OCI-LY7 (cell line): ENCODE measurements around the gene PTPRU. TPM values are rescaled to one million over a fixed set of nuclear protein-coding genes. Genes with fewer than 3 reads are reported as not detected.

Experiments
- BruUV-seq: library from RNA; stranded (reverse); fragments of 400-500 nt; replicated peaks from 2 replicates; lab custom pipeline; 2021; lab: Mats Ljungman, UMichigan
- CTCF ChIA-PET: fragments of 300-600 bp; sonication (Branson Sonifier 250); formaldehyde crosslinking; loops from one replicate; lab custom pipeline; 2022; ENCODE audit warnings: antibody characterized with exemption; ENCODE audit not compliant: unreplicated experiment; lab: Charles Lee
- POLR2A ChIA-PET: fragments of 300-600 bp; sonication (Branson Sonifier 250); formaldehyde crosslinking; loops from one replicate; lab custom pipeline; 2022; ENCODE audit warnings: antibody characterized with exemption; lab: Charles Lee
- DNase-seq: peaks from one replicate; pipeline ENCODE4 v3.0.0-alpha.2; 2015; ENCODE audit warnings: low spot score
- H2AFZ ChIP-seq: fragments of 200-600 bp; sonication (generic), shearing (Covaris generic); 2 replicates; pipeline ENCODE4 v1.6.1; 2014; ENCODE audit warnings: mild to moderate bottlenecking, antibody characterized with exemption, low read length, moderate library complexity
- H3K27ac ChIP-seq: fragments of 200-600 bp; sonication (generic); 2 replicates; pipeline ENCODE4 v1.5.1; 2014; ENCODE audit warnings: mixed run types, low read depth, mild to moderate bottlenecking, moderate library complexity, low read length, inconsistent platforms; ENCODE audit not compliant: poor library complexity, severe bottlenecking
- H3K36me3 ChIP-seq: fragments of 200-600 bp; sonication (generic); 2 replicates; pipeline ENCODE4 v1.6.1; 2014; ENCODE audit warnings: mild to moderate bottlenecking, antibody characterized with exemption, low read length, moderate library complexity, mixed read lengths; ENCODE audit not compliant: insufficient read depth
- H3K4me1 ChIP-seq: fragments of 200-600 bp; sonication (generic); 2 replicates; pipeline ENCODE4 v1.5.1; 2014; ENCODE audit warnings: mild to moderate bottlenecking, low read length; ENCODE audit not compliant: insufficient read depth, poor library complexity, severe bottlenecking
- H3K4me2 ChIP-seq: fragments of 200-600 bp; sonication (generic); 2 replicates; pipeline ENCODE4 v1.6.1; 2014; ENCODE audit warnings: mild to moderate bottlenecking, low read length
- H3K4me3 ChIP-seq: fragments of 200-600 bp; sonication (generic); 2 replicates; pipeline ENCODE4 v1.5.1; 2014; ENCODE audit warnings: mild to moderate bottlenecking, low read depth, low read length; ENCODE audit not compliant: poor library complexity, severe bottlenecking
- H3K79me2 ChIP-seq: fragments of 200-600 bp; sonication (generic); 2 replicates; pipeline ENCODE4 v1.6.1; 2016; ENCODE audit warnings: low read depth, mild to moderate bottlenecking, low read length, moderate library complexity, mixed read lengths; ENCODE audit not compliant: insufficient read depth
- H3K9me2 ChIP-seq: fragments of 200-600 bp; sonication (generic); 2 replicates; pipeline ENCODE4 v1.6.1; 2016; ENCODE audit warnings: mild to moderate bottlenecking, low read length, mixed read lengths; ENCODE audit not compliant: insufficient read depth
- H3K9me3 ChIP-seq: fragments of 200-600 bp; sonication (generic); 2 replicates; pipeline ENCODE4 v1.6.1; 2014; ENCODE audit warnings: mild to moderate bottlenecking, mixed run types, low read length, mixed read lengths
- H4K20me1 ChIP-seq: fragments of 200-600 bp; sonication (generic); 2 replicates; pipeline ENCODE4 v1.6.1; 2014; ENCODE audit warnings: mild to moderate bottlenecking, antibody characterized with exemption, low read length, moderate library complexity, mixed read lengths; ENCODE audit not compliant: insufficient read depth
- EZH2phosphoT487 ChIP-seq: fragments of 200-600 bp; sonication (generic); IDR thresholded peaks from 2 replicates; pipeline ENCODE4 v1.6.1; 2018; ENCODE audit warnings: low read depth, borderline replicate concordance, mild to moderate bottlenecking, mixed run types, antibody characterized with exemption, low read length, moderate library complexity, mixed read lengths
- intact Hi-C: fragments of 100-400 bp; cut with micrococcal nuclease; formaldehyde crosslinking; loops from one replicate; pipeline ENCODE4 v1.10.0; 2022; ENCODE audit not compliant: unreplicated experiment
- total RNA-seq, 2 experiments: library from RNA; depleted of rRNA in 1 of 2; stranded (reverse); fragments of >200 nt in 1 of 2; shearing (Covaris generic) in 1 of 2; gene quantifications; 2 replicates each; pipeline ENCODE4 v1.2.3, GENCODE V29; 2014 to 2022
- TF ChIP-seq, protein P1 (sequence below): fragments of 200-600 bp; sonication (generic); conservative IDR thresholded peaks from 2 replicates; pipeline ENCODE4 v1.5.1; 2014; ENCODE audit warnings: mild to moderate bottlenecking, antibody characterized with exemption, low read length, moderate library complexity, mixed read lengths

PTPRU gene
- total RNA-seq, 2 experiments from 2014 or later: 2.5 to 4.6 TPM

DNA sequence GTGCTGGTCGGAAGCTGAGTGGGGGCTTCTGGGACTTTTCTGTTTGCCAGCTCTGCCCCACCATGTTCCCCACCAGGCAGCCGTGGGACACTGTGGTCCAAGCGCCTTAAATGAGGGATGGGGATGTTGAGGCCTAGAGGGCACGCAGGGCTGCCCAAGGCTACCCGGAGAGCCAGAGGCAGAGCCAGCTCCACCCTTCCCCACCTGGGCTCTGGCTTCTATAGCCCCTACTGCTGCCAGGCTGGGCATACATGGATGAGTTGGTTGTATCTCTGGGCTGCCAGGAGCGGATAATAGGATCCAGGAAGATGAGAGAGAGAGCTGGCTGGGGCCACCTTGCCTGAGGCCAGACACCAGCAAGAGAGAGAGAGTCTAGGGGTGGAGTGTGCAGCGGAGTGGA, 49.4 kb downstream of the PTPRU start:
- DNase-seq: no peak
- Histone ChIP-seq H3K4me1 (peaks cover 18% of the 10 kb centered on the region), H3K4me2 (no peak overlapping the region), H2AFZ (no peak overlapping the region), H3K79me2 (no peaks in the 10 kb centered on the region), H3K4me3 (no peak overlapping the region), H3K27ac (no peak overlapping the region), H3K9me2 (no peaks in the 10 kb centered on the region), H3K36me3 (no peaks in the 10 kb centered on the region), H3K9me3 (no peaks in the 10 kb centered on the region), H4K20me1 (no peaks in the 10 kb centered on the region)
- TF ChIP-seq, protein P1, sequence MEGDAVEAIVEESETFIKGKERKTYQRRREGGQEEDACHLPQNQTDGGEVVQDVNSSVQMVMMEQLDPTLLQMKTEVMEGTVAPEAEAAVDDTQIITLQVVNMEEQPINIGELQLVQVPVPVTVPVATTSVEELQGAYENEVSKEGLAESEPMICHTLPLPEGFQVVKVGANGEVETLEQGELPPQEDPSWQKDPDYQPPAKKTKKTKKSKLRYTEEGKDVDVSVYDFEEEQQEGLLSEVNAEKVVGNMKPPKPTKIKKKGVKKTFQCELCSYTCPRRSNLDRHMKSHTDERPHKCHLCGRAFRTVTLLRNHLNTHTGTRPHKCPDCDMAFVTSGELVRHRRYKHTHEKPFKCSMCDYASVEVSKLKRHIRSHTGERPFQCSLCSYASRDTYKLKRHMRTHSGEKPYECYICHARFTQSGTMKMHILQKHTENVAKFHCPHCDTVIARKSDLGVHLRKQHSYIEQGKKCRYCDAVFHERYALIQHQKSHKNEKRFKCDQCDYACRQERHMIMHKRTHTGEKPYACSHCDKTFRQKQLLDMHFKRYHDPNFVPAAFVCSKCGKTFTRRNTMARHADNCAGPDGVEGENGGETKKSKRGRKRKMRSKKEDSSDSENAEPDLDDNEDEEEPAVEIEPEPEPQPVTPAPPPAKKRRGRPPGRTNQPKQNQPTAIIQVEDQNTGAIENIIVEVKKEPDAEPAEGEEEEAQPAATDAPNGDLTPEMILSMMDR: no peak
- TF ChIP-seq EZH2phosphoT487: no peak
- intact Hi-C loops: no loop called here
- CTCF ChIA-PET: no interaction called here
- no TSS peak for BruUV-seq
- POLR2A ChIA-PET: no interaction called here

DNA sequence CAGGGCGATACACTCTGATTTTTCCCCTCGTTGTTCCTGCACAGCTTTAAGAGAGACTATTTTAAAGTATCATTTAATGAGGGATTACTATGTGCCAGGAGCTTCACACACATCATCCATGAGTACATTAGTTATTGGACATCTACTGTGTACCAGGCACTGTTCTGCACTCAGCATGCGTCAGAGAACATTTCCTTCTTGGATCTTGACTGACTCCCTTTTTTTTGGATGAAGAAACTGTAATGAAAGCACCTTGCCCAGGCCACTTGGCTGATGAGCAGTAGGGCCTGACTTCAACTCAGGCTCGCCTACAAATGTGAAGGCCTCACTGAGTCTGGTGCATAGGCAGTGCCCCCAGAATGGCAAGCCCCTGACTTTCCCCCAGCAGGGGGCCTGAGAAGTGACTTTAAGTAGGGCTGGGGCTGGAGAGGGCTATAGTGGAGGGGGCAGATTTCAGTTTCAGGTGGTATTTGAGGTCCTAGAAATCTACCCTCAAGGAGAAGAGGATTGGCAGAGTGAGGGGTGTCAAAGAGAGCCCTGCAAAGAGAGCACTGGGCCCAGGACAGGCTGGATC, 50.0 kb downstream of the PTPRU start:
- Histone ChIP-seq H3K27ac (no peak overlapping the region), H3K4me1 (peaks cover 18% of the 10 kb centered on the region), H3K9me3 (no peaks in the 10 kb centered on the region), H2AFZ (peak overlapping the region; percentile 79), H4K20me1 (no peaks in the 10 kb centered on the region), H3K4me3 (no peak overlapping the region), H3K79me2 (no peaks in the 10 kb centered on the region), H3K36me3 (no peaks in the 10 kb centered on the region), H3K9me2 (no peaks in the 10 kb centered on the region), H3K4me2 (no peak overlapping the region)
- DNase-seq: peak; percentile 3
- POLR2A ChIA-PET: no interaction called here
- TF ChIP-seq, protein P1: peak; percentile 30; the same call in 1 of the 2 replicates
- no peak for TF ChIP-seq EZH2phosphoT487
- no TSS peak for BruUV-seq
- intact Hi-C loops: no loop called here
- CTCF ChIA-PET: no interaction called here

DNA sequence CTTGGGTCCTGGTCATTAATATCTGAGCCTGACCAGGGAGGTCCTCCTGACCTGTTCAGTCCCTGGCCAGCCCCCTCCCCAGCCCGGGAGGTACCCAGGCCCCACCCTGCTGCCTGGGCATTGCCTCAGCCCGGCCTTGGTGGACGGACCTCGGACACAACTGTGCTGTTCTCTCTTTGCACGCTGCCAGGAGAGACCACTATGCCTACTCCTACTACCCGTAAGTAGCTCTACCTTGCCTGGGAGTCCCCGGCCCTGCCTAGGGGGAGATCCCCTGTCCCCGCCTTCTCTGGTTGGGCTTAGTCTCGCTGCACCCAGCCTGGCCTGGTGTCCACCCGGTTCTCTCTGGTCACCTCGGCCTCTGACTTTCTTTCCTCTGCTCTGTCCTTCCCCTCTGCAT, 53.2 kb downstream of the PTPRU start:
- no TSS peak for BruUV-seq
- intact Hi-C loops: no loop called here
- no peak for TF ChIP-seq EZH2phosphoT487
- TF ChIP-seq, protein P1: no peak

More for the DNA sequence above, 53.2 kb downstream of the PTPRU start:
- ChIA-PET POLR2A (no interaction called here), CTCF (no interaction called here)
- H3K9me2 ChIP-seq: no peaks in the 10 kb centered on the region
- peaks cover 9% of the 10 kb centered on the region for H3K4me1 ChIP-seq
- no peak overlapping the region for H3K4me3 ChIP-seq
- no peaks in the 10 kb centered on the region for H4K20me1 ChIP-seq
- no peaks in the 10 kb centered on the region for H3K9me3 ChIP-seq
- DNase-seq: no peak
- H3K36me3 ChIP-seq: no peaks in the 10 kb centered on the region
- H3K27ac ChIP-seq: no peak overlapping the region
- H3K4me2 ChIP-seq: no peak overlapping the region
- no peak overlapping the region for H2AFZ ChIP-seq
- H3K79me2 ChIP-seq: no peaks in the 10 kb centered on the region
